MM.1S (cell line): ENCODE measurements around the gene TET3.
A peak's percentile ranks its signal among the peaks of the same experiment; 100 is the strongest.

Experiments
- DNase-seq: peaks from one replicate; pipeline ENCODE4 v3.0.0-alpha.2; 2015
- H2AFZ ChIP-seq: fragments of 300-600 bp; sonication (generic); 2 replicates; pipeline ENCODE4 v1.6.0; 2016; ENCODE audit warnings: antibody characterized with exemption, low read length
- H3F3A ChIP-seq: fragments of 300-600 bp; sonication (generic); 2 replicates; pipeline ENCODE4 v1.6.1; 2016; ENCODE audit warnings: mild to moderate bottlenecking, antibody characterized with exemption, low read length, moderate library complexity, mixed read lengths; ENCODE audit not compliant: insufficient read depth
- H3K27ac ChIP-seq: fragments of 300-600 bp; sonication (generic); 2 replicates; pipeline ENCODE4 v1.5.1; 2016; ENCODE audit warnings: mild to moderate bottlenecking, low read length
- H3K27me3 ChIP-seq: fragments of 300-600 bp; sonication (generic); replicated peaks from 2 replicates; pipeline ENCODE4 v1.6.0; 2016; ENCODE audit warnings: low read length; ENCODE audit not compliant: insufficient read depth
- H3K36me3 ChIP-seq: fragments of 300-600 bp; sonication (generic); replicated peaks from 2 replicates; pipeline ENCODE4 v1.6.1; 2016; ENCODE audit warnings: mild to moderate bottlenecking, low read length, mixed read lengths; ENCODE audit not compliant: insufficient read depth
- H3K4me1 ChIP-seq: fragments of 300-600 bp; sonication (generic); 2 replicates; pipeline ENCODE4 v1.6.1; 2016; ENCODE audit warnings: low read length, mixed read lengths
- H3K4me2 ChIP-seq: fragments of 300-600 bp; sonication (generic); 2 replicates; pipeline ENCODE4 v1.6.0; 2016; ENCODE audit warnings: low read depth, low read length
- H3K4me3 ChIP-seq: fragments of 300-600 bp; sonication (generic); 2 replicates; pipeline ENCODE4 v1.5.1; 2016; ENCODE audit warnings: low read length, mixed read lengths
- H3K79me2 ChIP-seq: fragments of 300-600 bp; sonication (generic); 2 replicates; pipeline ENCODE4 v1.6.1; 2016; ENCODE audit warnings: mixed run types, low read length, mixed read lengths
- H3K9ac ChIP-seq: fragments of 300-600 bp; sonication (generic); 2 replicates; pipeline ENCODE4 v1.6.1; 2016; ENCODE audit warnings: low read length, mixed read lengths
- H3K9me2 ChIP-seq: fragments of 300-600 bp; sonication (generic); replicated peaks from 2 replicates; pipeline ENCODE4 v1.6.1; 2016; ENCODE audit warnings: mild to moderate bottlenecking, low read length, mixed read lengths; ENCODE audit not compliant: insufficient read depth
- H3K9me3 ChIP-seq: fragments of 300-600 bp; sonication (generic); replicated peaks from 2 replicates; pipeline ENCODE4 v1.6.1; 2016; ENCODE audit warnings: mild to moderate bottlenecking, low read length, mixed read lengths; ENCODE audit not compliant: insufficient read depth
- H4K20me1 ChIP-seq: fragments of 300-600 bp; sonication (generic); 2 replicates; pipeline ENCODE4 v1.6.1; 2016; ENCODE audit warnings: mild to moderate bottlenecking, low read length, moderate library complexity, mixed read lengths; ENCODE audit not compliant: insufficient read depth
- EZH2 ChIP-seq: fragments of 300-600 bp; sonication (generic); optimal IDR thresholded peaks from 2 replicates; pipeline ENCODE3; 2017; ENCODE audit warnings: low read depth, mild to moderate bottlenecking, antibody characterized with exemption, low read length, mixed read lengths
- EZH2phosphoT487 ChIP-seq: fragments of 300-600 bp; sonication (generic); IDR thresholded peaks from 2 replicates; pipeline ENCODE4 v1.6.1; 2018; ENCODE audit warnings: antibody characterized with exemption, low read length
- TF ChIP-seq, protein P1 (sequence below): fragments of 300-600 bp; sonication (generic); IDR thresholded peaks from 2 replicates; pipeline ENCODE4 v1.5.1; 2016; ENCODE audit warnings: antibody characterized with exemption, low read length, mixed read lengths

Gene TET3

DNA sequence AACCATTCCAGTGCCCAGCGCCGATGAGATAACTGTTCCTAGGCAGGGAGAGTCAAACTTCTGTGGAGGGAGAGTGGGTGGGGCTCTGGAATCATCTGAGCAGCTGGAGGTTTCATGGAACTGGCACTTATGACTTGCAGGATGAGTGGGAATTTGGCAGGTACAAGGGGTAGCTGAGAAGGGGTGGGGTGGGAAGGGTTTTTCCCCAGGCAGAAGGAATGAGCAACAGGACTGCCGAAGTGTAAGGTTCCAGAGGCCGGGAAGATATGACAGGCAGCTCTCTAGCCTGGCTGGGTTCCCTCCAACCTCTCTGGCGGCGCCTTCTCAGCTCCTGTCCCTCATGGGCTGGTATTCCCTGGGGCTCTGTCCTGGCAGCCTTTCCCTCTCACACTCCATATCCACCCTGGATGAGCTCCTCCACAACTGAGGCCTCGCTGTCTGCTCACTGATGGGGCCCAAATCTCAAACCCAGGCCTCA, 2.5 kb upstream of the TET3 start:
- H3K9me3 ChIP-seq, result no peaks in the 10 kb centered on the region
- peaks cover 16% of the 10 kb centered on the region for H3F3A ChIP-seq
- no peak overlapping the region for H3K27ac ChIP-seq
- no peak overlapping the region for H3K4me2 ChIP-seq
- peaks cover 15% of the 10 kb centered on the region for H3K4me1 ChIP-seq
- peaks cover 17% of the 10 kb centered on the region for H3K79me2 ChIP-seq
- H4K20me1 ChIP-seq, result no peaks in the 10 kb centered on the region
- TF ChIP-seq EZH2phosphoT487 (no peak), EZH2 (no peak)
- TF ChIP-seq, protein P1, sequence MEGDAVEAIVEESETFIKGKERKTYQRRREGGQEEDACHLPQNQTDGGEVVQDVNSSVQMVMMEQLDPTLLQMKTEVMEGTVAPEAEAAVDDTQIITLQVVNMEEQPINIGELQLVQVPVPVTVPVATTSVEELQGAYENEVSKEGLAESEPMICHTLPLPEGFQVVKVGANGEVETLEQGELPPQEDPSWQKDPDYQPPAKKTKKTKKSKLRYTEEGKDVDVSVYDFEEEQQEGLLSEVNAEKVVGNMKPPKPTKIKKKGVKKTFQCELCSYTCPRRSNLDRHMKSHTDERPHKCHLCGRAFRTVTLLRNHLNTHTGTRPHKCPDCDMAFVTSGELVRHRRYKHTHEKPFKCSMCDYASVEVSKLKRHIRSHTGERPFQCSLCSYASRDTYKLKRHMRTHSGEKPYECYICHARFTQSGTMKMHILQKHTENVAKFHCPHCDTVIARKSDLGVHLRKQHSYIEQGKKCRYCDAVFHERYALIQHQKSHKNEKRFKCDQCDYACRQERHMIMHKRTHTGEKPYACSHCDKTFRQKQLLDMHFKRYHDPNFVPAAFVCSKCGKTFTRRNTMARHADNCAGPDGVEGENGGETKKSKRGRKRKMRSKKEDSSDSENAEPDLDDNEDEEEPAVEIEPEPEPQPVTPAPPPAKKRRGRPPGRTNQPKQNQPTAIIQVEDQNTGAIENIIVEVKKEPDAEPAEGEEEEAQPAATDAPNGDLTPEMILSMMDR, result no peak
- DNase-seq, result no peak
- H3K36me3 ChIP-seq, result no peaks in the 10 kb centered on the region
- no peak overlapping the region for H2AFZ ChIP-seq
- no peak overlapping the region for H3K4me3 ChIP-seq
- no peak overlapping the region for H3K9ac ChIP-seq
- H3K27me3 ChIP-seq, result 0 out of 2 replicates have a peak, but pooled peaks cover 16% of the 10 kb centered on the region
- no peaks in the 10 kb centered on the region for H3K9me2 ChIP-seq

DNA sequence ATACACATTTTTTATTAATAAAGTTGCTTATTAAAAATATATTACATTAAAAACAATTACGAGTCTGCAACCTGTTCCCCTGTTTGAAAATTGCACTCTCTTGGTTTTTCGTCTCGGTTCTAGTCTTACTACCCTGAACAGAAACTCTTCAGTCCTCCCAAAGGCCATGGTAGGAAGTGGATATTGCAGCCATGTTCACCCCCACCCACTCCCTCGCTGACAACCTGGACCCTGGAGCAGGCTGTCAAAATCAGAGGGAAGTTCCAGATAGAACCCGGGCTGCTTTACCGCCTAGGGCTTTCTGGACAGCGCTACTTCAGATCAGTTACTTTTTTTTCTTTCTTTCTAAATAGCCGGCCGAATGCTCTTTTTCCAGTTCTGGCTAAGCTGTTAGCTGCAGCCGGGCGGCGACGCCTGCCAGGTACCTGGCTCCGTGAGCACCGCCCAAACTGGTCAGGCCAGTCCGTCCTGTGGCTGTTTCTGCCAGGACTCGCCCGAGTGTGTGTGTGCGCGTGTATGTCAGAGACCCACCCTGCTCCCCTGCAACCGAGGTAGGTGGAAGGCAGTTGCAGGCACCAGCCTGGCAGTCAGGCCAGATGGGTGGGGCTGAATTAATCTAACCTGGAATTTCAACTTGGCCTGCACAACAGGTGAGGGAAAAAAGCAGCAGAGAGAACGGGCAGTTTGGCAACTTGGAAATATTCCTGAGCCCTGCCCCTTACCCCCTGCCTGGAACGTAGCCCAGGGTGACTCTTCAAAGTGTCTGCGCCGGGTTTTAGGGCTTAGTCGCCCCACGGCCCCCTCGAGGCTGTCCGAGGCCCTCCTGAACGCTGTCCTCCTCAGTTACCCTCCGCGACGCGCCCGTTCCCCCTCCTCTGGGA, 1.1 kb upstream of the TET3 start:
- Histone ChIP-seq H3K9me3 (no peaks in the 10 kb centered on the region), H2AFZ (peak overlapping the region; percentile 62), H3K79me2 (peaks cover 31% of the 10 kb centered on the region), H3K36me3 (no peaks in the 10 kb centered on the region), H4K20me1 (no peaks in the 10 kb centered on the region), H3K27ac (no peak overlapping the region), H3K4me2 (peak overlapping the region; percentile 96), H3K9ac (peak overlapping the region; percentile 73; the same call in 1 of the 2 replicates), H3F3A (peaks cover 16% of the 10 kb centered on the region), H3K9me2 (no peaks in the 10 kb centered on the region), H3K27me3 (0 out of 2 replicates have a peak, but pooled peaks cover 16% of the 10 kb centered on the region), H3K4me3 (peak overlapping the region; percentile 58), H3K4me1 (peaks cover 22% of the 10 kb centered on the region)
- DNase-seq, result no peak
- TF ChIP-seq EZH2 (no peak), EZH2phosphoT487 (no peak)
- TF ChIP-seq, protein P1, result no peak

DNA sequence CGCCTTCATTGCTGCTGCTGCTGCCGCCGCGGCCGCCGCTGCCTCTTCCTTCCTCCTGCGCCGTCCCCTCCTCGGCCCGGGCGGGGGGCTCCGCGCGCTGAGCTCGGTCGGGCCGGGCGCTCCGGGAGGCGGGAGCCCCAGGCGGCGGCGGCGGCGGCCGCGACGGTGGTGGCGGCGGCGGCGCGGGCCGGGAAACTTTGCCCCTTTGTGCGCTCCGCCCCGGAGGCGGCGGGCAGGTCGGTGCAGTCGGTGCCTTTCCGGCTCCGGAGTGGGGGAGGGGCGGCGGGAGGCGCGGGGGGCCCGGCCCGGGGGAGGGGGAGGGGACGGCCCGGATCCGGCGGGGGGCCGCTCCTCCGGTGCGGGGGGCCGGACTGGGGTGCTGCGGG, 205 bp downstream of the TET3 start:
- Histone ChIP-seq H3K9ac (no peak overlapping the region), H3K4me3 (no peak overlapping the region), H3K79me2 (peaks cover 45% of the 10 kb centered on the region), H3K27me3 (0 out of 2 replicates have a peak, but pooled peaks cover 16% of the 10 kb centered on the region), H2AFZ (no peak overlapping the region), H3K4me1 (peaks cover 22% of the 10 kb centered on the region), H3K27ac (no peak overlapping the region), H3F3A (peaks cover 16% of the 10 kb centered on the region), H3K36me3 (no peaks in the 10 kb centered on the region), H3K4me2 (no peak overlapping the region), H3K9me3 (no peaks in the 10 kb centered on the region), H4K20me1 (no peaks in the 10 kb centered on the region), H3K9me2 (no peaks in the 10 kb centered on the region)
- TF ChIP-seq EZH2 (no peak), EZH2phosphoT487 (no peak)
- TF ChIP-seq, protein P1, result no peak
- peak; percentile 51 for DNase-seq
